Right forelimb (tissue), 1 donor: ENCODE data around the gene IMMT.
"Not testable (repeated sequence)": the region's sequence is repeated elsewhere in the genome, so short reads cannot be mapped to it uniquely, and the experiment has no call there.

ENCODE experiments used
- DNase-seq: peaks from one replicate; pipeline ENCODE4 v3.0.0-alpha.2; 2018

The IMMT gene

DNA sequence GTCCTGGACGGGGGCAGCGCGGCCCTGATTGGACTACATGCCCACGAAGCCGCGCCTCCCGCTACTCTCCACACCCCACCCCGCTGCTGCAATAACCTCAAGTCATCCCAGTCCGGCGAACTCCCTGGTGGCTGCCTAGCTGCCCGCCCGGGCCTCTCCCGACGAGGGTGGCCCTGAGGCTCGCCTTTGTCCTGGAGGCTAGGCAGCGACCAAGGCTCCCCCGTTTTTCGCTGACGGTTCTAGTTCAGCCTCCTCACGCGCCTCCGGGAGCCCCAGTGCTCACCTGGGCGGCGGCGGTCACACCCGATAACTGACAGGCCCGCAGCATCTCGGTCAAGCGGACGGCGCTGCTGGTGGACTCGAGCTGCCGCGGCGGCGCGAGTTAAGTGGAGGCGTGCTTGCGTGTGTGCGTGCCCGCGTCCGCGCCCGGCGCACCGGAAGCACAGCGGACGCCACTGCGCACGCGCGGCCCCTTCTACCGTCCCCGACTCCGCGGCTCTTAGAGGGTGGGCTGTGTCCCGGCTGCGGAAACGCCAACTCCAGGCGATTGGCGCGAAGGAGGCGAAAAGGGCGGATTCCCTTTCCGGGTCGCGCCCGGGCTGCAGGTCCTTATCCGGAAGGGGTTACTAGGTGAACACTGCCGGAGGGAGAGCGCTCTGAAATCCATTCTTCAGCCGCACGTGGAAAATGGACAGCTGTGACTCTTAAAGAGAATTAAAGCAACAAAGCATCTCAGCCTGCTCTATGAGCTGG, at the start of gene IMMT:
IMMT (minus strand) TSS at position 408 of the 753 bp plus-strand sequence; CDS start at position 328, 80 bp downstream.
- peak; percentile 96 for DNase-seq

DNA sequence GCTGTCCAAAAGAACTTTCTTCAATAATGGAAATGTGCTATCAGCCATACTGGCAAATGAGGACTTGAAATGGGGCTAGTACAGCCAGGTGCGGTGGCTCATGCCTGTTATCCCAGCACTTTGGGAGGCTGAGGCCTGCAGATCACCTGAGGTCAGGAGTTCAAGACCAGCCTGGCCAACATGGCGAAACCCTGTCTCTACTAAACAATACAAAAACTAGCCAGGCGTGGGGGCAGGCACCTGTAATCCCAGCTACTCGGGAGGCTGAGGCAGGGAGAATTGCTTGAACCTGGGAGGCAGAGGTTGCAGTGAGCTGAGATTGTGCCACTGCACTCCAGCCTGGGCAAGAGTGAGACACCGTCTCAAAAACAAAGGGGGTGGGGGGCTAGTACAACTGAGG, 49.5 kb upstream of the IMMT start:
- DNase-seq = peak; percentile 9

DNA sequence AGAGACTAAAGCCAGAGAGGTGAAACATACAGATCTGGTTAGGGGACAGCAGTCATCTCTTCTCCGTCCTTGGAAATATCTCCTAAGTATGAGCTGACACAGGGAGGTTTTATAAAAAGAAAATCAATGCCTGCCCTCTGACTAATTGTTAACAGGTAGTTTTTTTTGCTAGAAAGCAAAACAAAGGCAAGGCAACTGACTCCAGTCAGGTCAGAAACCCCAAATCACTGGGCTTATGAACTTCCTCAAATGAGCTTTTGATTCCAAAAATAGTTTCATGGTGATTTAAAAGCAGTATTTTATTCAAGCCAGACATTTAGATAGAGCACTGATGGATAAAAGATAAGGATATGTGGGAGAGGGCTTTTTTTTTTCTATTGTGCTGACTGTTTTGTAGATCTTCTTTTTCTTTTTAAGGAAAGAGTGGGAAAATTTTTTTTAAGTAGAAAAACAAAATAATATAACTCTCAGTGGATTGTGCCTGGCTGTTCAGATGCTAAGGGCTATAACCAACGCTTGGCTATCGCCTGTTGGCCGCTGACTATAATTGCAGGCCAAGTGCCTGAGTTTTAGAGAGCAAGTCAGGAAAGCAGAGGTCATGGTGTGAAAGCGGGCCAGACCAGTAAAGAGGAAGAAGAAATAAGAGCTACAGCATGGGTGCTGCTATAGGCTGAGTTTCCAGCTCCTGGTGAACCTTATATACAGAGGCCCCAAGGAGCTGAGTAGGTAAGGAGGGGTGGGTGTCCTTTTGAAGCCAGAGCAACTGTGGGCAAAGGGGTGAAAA, 48.9 kb upstream of the IMMT start:
- DNase-seq = no peak

DNA sequence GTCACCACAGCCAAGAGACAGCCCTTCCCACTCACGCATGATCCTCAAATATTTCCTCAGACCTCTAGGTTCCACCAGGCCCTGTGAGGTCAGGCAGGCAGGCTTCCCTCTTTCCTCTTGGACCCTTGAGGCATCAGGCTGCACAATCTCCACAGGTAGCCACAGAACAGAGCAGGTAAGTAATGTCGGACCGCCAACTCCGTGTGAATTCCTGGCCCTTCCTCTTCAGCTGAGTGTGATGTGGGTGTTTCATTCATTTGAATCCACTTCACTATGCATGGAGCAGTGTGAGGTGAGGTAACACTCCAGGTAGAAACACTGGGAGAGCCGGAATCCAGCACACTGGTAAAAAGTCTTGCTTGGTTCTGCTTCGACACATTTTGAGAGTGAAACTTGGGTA, 48.0 kb upstream of the IMMT start:
- peak; percentile 27 for DNase-seq

DNA sequence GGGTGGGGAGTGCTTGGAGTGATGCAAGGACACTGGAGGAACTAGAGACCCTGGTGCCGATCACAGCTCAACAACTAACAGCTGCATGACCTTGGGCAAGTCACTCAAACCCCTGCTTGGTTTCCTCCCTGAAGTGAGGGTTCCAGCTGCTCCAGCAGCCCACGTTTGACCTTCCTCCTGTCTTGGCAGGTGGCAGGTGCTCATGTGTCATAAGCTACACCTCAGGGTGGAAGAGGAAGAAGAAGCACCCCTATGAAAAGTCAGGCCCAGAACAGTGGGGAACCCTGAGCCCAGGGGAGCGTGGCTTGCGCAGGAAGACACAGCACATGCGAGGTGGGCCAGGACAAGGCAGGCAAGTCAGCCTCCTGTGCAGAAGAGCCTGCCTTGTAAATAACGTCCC, 46.3 kb upstream of the IMMT start:
- no peak for DNase-seq

DNA sequence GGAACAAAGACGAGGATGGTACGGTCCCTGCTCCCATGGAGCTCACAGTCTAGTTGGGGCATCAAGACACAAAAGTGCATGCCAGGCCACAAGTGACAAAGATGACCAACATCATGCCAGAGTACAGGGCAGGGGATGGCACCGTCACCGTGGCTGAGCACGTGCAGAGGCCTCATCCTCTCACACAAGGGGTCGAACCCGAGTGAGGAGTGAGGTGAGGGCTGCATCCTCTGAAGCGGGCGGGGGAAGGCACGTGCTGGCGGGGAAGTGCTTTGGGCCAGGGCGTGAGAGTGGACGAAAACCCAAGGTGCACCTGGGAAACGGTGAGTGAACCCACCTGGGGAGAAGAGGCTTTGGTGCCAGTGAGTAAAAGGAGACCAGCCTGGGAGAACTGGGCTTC, 45.0 kb upstream of the IMMT start:
- peak; percentile 27 for DNase-seq

DNA sequence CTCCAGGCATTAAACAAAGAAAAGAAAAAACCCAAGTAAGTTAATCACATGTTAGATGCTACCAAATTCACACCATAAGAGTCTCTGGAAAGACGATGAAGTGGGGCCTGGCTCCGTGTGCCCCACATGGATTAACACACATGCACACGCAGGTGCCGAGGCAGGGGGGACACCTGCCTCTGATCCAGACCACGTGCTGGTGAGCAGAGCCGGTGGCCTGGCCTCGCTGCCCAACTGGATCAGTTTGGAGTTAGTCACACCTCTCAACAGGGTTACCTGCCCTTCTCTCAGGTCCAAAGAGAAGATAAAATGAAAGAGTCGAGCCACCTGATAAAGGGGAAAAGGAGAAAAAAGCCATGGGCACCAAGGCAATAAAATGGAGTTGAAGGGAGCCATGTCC, 44.5 kb upstream of the IMMT start:
- DNase-seq = peak; percentile 17

DNA sequence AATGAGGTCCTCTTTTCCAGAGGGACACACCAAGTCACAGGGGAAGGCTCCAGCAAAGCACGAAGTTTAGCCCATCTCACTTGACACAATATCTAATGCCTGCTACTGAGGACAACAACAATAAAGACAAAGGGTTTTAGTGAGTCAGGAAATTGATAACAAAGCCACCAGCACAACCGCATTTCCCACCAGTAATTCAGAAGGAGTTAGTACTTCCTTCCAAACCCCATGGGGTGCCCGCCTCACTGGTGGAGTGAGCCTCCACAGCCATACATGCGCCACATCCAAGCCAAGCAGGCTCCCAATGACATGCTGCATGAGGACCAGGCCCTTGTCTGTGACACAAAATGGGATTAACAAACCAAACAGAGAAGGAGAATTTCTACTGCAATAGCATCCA, 44.1 kb upstream of the IMMT start:
- DNase-seq = no peak

DNA sequence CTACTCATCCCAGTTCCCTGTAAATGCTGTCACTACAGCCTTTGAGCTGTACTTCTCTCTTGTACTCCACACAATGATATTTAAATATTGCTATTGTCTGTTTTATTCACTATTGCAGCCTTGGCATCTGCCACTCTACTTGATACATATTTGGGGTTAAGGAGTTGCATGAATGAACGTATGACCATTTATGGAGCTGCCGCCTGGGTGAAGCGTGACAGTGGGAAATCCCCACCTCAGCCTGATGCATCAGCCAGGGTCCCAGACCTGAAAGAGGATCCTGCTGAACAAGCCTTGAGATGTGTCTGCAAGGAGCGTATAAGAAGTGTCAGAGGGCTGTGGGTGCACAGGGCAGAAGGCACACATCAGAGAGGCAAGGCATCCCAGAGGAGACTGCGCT, 43.1 kb upstream of the IMMT start:
- peak; percentile 5 for DNase-seq

DNA sequence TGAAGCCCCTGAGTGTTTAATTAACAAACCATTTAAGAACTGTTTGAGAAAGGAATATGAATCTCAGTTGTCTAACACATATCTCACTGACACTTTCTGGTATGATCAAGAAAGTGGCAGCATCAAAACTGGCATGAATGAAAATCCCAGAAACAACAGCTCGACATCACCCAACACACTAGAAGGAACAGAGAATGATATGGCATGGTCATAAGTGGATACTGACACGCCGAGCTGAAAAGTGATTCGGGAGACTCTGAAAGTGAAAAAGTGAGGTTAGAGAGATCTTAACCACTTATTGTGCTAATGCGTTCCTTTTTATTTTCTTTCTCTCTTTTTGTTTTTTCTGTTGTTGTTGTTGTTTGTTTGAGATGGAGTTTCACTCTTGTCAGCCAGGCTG, 41.9 kb upstream of the IMMT start:
- DNase-seq = no peak

DNA sequence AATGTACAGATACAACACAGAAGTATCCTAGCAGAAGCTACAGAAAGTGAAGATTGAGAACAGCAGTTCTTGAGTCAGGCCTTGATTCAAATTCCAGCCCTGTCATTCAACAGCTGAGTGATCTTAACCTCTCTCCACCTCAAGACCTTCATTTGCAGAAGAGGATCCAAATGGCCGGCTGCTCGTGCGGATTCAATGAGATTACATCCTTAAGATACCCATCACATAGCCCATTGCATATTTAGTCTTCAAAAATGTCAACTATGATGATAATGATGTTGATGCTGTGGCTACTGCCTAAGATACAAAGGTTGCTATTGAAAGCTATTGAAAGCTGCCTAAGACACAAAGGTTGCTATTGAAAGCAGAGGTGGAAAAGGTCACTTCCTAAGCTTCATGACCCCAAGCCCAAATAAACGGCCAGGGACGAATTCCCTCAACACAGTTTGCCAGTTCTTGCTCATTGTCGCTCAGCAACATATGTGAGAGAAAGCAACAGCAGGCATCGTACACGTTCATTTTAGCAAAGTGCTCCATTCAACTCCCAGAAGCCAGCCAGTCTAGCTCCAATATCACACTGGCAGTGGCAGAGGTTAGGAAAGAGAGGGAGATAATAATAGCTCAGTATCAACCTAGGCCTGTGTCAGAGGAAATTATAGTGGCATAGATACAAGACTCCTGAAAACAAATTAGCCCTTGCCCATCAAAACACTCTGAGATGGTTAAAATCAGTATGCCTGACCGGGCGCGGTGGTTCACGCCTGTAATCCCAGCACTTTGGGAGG, 40.1 kb upstream of the IMMT start:
- no peak for DNase-seq

DNA sequence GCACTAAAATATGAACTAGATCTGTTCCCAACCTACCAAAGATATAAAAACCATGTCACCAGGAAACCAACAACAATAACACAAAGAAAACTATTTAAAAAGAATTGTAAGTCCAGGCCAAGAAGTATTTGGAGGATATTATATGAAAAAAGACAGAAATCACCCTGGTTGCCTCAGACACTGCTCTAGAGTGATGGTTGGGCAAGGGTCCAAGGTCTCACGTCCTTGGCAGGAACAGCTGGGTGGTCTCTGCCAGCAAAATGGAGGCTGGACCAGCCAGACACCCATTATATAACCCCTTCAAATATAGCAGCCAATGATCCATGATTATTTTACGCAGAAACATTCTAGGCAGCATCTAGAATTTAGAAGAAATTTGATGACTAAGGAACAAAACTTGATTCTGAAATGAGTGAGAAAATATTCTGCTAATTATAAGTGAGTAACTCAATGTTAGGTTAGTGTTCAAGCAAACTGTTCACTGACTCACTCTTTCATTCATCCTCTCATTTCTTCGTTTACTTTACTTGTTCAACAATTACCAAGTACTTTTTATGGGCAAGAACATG, 39.4 kb upstream of the IMMT start:
- peak; percentile 34 for DNase-seq

DNA sequence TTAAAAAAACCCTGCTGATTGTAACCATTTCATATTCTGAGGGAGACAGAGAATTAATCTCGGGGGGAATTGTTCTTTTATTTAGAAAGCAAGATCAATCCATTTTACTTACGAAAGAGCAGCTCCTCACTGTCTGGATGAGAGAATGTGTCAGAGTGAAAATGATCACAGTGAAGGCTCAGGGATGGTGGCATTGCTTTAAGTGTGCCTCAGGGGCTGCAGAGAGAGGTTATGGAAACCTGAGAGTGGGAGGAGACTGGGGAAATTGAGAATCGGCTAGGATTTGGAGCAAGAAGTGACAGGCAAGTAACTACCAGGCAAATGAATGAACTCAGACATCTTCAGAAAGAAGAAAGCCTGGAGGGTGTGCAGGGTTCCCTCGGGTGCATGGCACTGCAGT, 38.2 kb upstream of the IMMT start:
- DNase-seq = peak; percentile 11

DNA sequence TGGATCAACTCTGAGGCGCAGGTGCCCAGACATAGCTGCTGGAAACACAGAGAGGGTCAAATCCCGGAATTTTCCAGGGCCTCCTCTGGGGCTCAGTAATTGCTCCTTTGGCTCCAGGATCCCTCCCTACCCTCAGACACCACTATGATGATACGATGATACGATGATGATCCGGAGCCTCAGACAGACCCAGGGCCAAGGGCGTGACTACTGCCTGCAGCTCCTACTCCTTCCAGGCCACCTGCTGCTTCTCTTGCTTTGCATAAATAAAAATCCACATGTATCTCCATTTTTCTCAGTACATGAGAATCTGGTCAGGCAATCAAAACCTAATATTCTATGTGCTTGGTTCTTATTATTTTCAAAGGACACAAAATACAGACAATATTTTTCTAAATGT, 37.6 kb upstream of the IMMT start:
- no peak for DNase-seq

DNA sequence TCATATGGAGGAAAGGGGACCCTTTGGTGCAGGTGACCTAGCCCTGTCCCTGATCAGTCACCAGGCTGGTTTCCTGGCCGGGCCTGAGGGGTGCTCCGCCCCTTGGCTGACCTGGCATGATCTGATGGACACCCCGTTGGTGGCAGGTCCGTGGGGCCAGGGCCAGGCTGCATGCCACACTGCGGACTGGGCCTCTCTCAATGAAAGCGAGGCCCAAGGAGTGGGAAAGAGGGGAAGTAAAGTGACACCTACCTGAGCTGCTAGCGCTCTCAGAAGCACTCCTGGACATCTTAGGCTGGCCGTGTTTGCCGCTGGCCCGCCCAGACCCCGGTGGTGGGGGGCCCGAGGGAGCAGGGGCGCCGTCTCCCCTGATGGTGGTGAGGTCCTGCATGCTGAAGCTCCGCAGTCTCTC, 37.1 kb upstream of the IMMT start:
- peak; percentile 23 for DNase-seq

DNA sequence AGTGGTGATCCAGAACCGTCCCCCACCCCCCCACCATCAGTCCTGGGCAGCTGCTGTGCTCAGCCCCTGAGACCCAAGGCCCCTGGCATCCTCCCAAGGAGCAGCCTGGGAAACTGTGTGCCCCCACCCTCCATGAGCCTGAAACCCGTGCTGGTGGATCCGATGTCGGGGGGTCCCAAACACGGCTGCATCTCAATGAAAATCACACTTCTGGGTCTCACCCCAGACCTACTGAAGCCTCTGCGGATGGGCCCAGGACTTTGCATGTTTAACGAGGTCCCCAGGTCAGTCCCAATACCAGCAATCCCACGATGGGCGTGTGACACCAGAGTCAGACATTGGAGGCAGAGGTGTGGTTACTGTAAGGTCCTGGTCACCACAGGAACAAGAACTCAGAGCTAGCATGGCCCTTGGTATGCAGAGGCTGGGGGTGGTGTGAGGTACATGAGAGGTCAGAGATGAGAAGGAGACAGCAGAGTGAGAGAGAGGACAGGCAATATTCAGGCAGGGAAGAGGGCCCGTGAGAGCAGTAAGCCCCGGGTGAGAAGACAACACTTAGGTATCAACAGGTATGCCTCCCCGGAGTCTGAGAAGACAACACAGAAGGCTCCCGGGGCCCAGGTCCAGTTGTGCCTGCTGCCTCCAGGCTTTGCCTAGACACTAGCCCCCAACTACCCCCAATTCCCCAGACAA, 36.6 kb upstream of the IMMT start:
- no peak for DNase-seq

DNA sequence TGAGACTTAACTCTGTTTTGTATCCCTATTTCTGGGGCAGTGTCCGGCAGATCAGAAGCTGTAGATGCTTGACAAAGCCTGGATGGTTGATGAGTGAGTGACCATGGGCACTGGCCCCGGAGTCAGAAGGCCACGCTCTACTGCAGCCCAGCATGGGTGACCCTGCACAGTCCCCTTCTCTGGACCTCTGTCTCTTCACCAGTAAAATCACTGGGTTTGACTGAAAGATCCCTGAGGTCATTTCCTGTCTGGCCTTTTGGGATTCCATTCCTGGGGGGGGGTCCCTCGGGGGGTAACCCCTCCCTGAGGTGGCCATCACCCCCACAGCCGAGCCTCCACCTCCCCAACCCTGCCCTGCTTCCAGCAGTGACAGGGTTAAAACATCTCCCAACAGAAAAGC, 35.7 kb upstream of the IMMT start:
- DNase-seq = no peak

DNA sequence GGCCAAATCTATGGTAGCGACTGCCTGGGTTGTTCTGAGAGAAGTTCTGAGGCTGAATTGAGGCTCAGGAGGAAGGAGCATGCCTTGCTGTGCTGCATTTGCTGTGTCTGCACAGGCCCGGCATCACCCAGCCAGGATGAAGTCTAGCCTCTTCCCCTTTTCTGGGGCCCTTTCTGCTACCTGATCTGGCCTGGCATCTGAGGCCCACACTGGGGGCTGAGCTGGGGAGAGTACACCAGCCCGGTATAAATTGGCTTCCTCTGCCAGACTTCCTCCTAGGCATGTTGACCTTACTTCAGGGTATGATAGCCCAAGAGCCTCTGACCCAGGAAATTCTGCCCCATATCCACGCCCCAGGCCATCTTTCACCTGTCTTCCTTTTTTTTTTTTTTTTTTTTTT, 34.0 kb upstream of the IMMT start:
- DNase-seq = no peak

DNA sequence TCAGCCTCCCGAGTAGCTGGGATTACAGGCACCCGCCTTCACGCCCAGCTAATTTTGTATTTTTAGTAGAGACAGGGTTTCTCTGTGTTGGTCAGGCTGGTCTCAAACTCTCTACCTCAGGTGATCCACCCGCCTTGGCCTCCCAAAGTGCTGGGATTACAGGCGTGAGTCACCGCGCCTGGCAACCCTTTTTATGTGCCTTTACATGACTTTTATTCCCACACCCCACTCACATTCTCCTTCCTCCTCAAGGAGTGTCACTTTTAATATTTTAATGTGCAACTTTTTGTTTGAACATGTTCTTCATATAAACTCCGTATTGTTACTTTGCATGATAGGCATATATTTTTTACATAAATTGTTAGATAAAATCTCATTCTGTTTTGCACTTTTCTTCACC, 33.3 kb upstream of the IMMT start:
- DNase-seq = not testable (repeated sequence)

DNA sequence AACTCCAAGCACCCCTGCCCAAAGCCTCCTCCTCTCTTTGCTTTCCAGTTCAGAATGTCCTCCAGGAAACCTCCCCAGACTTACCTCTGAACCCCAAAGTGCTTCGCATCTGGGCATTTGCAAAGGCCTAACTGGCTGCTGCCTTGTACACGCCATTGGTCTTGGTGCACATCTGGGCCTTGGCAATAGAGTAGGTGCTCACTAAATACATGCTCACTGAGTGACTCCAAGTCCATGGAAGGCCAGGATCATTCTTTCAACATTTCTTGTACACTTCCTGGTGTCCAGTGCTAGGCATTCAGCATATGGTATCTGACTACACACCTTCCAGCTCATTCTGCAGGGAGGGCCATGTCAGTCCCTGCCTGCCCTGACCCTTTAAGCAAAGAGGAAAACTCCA, 32.4 kb upstream of the IMMT start:
- DNase-seq = no peak

DNA sequence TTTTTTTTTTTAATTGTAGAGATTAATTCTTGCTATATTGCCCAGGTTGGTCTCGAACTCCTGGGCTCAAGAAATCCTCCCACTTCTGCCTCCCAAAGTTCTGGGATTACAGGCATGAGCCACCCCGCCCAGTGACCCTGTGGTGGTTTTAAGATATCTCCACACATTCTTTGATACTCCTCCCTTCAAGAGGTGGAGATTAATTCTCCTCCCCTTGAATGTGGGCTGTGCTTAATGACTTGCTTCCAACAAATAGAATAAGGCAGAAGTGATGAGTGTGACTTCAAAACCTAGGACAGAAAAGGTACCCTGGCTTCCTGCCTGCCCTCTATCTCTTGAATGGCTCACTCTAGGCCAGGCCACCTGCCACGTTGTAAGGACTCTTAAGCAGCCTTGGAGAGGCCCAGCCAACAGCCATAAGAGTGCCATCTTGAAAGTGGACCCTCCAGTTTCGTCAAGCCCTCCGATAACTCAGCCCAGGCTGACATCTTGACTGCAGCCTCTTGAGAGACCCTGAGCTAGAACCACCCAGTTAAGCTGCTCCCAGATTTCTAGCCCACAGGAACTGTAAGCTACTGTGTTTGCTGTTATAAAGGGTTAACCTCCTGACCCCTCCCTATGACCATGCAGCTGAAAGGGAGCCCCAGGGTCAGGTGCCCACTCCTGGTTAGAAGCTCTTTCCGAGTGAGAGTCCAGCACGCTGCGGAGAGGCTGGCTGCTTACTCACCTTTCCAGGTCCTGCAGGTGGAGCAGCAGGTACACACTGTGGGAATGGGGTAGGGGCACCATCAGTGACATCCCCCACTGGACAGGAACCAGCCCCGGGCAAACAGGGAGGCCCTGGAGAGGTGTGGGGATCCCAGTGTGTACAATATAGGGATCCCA, 31.6 kb upstream of the IMMT start:
- DNase-seq = no peak

DNA sequence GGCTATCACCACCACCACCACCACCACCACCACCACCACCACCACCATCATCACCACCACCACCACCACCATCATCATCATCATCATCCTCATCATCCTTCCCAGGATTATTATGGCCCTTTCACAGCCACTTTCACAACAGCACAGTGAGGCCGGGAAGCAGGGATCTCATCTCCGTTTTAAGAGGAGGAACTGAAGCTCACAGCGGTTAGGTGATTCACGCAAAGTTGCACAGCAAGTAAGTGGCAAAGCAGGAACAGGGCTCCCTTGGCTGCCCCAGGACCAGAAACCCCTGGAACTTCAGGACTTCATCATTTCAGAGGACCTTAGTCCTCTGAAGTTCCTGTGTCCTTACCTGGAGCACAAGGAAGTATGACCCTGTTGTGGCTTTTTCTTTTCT, 30.8 kb upstream of the IMMT start:
- no peak for DNase-seq
